Erythroblast (primary cell): Measurements from ENCODE around the gene TUBGCP5.
A peak's percentile ranks its signal among the peaks of the same experiment; 100 is the strongest.

Experiments used
- DNase-seq, 2 experiments: peaks; one replicate each; lab custom pipeline; 2025; lab: John Stamatoyannopoulos, UW
- GATA1 ChIP-seq: IDR thresholded peaks from 2 replicates; pipeline ENCODE4 v1.6.1; 2011; ENCODE audit warnings: low read depth, mild to moderate bottlenecking, control low read depth, low read length, moderate library complexity
- POLR2A ChIP-seq: IDR thresholded peaks from 2 replicates; pipeline ENCODE4 v1.6.1; 2011; ENCODE audit warnings: mild to moderate bottlenecking, low read length

The TUBGCP5 gene

DNA sequence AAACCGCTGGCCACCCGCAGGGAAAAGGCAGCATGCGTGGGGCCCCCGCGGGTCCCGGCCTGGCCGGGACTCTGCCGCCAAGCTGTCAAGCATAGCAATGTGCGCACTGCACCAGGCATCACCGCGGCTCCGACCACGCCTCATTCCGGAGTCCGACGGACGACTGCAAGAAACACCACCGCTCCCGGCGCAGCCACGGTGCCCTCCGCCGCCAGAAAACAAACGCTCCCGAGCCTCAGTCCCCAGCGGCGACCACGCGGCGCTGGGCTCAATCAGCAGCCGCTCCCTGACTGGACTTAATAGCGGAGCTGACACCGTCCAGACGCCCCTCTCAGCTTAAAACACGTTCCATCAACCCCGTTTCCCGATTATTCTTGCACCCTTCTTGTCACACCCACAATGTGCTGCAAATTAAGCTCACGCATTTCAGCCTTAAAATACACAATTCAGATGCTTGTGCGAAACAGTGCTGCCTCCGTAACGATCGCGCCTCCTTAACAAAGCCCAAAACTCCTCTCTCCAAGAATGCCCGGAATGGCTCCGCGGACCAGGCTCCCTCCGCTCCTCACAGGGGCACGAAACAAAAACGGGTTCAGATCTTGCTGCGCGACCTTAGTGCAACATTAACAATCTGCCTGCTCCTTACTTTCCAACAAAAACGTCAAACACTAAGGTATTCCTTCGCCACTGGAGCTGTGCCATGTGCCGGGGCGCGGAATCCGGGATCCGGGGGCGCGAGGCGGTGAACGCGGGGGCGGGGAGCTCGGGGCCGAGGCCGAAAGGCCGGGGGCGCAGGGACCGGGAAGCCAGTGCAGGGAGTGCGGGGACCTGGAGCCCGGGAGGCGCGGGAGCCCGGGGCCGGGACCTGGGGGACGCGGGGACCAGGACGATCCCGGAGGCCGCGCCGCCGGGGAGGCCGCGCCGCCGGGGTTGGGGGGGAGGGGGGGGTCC, 59.9 kb downstream of the TUBGCP5 start:
- peak; percentile 48 to 56 for DNase-seq
- TF ChIP-seq GATA1 (no peak), POLR2A (no peak)

DNA sequence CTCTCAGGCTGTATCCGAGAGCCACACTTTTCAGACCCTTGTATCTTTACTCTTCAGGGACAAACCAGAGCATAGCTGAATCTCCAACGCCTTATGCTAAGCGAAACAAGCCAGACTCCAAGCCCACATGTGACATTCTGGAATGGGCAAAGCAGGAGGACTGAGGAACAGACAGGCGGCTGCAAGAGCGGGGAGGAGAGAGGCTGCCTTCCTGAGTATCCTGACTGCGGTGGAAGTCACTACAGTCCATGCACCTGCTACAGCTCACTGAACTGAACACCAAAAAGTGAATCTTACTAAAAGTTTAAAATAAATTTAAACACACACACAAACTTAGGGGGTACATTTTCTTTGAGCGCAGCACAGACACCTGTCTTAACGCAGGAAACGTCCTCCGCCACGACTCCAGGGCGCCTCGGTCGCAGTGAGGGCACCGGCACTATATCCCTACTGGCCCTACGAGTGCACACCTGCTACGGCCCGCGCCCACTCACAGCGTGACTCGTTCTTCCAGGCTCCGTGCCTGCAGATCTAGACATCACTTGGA, 60.6 kb downstream of the TUBGCP5 start:
- no peak for DNase-seq
- TF ChIP-seq POLR2A (no peak), GATA1 (no peak)

DNA sequence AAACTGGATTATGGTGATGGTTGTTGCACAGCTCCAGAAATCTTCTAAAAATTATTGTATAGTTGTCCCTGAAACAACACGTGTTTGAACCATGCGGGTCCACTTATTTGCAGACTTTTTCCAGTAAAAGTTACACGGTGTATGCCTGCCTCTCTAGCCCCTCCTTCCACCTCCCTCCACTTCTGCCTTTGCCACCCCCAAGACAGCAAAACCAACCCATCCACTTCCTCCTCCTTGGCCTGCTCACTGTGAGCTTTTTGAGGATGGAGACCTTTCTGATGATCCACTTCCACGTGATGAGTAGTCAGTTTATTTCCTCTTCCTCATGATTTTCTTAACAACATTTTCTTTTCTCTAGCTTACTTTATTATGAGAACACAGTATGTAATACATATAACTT, 64.6 kb downstream of the TUBGCP5 start:
- DNase-seq = no peak

DNA sequence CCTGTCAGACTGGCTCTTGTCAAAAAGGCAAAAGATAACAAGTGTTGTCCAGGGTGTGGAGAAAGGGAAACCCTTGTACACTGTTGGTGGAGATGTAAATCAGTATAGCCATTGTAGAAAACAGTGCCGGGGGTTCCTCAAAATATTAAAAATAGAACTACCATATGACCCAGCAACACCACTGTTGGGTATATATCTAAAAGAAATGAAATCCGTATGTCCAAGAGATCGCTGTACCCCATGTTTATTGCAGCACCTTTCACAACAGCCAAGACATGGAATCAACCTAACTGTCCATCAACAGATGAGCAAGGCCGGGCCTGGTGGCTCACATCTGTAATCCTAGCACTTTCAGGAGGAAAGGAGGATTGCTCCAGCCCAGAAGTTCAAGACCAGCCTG, 65.4 kb downstream of the TUBGCP5 start:
- no peak for TF ChIP-seq GATA1
- no peak for TF ChIP-seq POLR2A
- DNase-seq = no peak

More for the DNA sequence above, 64.6 kb downstream of the TUBGCP5 start:
- no peak for TF ChIP-seq POLR2A
- no peak for TF ChIP-seq GATA1

DNA sequence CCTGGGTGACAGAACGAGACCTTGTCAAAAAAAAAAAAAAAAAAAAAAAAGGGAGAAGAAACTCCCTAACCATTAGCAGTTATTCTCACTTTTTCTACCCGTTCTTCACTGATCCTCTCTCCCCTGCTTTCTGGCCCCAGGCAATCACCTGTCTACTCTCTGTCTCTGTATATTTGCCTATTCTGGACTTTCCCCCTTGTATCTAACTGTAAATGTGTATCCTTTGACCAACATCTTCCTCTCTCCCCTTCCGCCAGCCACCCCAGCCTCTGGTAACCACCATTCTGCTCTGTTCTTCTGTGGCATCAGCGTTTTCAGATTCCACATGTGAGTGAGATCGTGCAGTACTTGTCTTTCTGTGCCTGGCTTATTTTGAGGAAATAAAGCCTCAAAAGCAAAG, 66.1 kb downstream of the TUBGCP5 start:
- TF ChIP-seq POLR2A = no peak
- TF ChIP-seq GATA1 = no peak
- DNase-seq = no peak

DNA sequence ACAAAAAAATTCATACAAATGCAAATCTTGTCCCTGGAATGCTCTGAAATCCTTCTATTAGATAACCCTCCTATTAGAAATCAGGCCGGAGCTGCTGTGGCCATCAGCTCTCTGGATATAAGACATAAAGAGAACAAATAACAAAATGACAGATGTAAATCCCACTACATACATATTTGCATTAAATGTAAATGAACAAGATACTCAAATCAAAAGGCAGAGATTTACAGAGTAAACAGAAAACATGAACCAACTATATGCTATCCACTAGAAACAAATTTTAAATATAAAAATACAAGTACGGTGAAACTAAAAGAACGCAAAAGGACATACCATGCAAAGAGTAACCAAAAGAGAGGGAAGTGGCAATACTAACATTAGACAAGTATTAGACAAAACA, 69.9 kb downstream of the TUBGCP5 start:
- TF ChIP-seq GATA1 (no peak), POLR2A (no peak)

DNA sequence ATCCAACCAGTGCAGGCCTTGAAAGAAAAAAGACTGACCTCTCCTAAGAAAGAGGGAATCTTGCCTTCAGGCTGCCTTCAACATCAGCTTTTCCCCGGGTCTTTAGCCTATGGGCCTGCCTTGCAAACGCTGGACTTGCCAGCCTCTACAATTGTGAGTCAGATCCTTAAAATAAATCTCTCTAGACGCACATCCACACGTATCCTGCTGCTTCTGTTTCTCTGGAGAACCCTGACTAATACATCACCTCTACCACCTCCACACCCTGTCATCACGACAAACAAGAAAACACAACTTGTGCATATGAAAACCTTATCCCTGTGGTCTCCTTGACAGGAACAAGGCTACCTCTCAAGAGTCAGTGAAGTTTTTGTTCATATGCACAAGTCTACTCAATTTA, 71.0 kb downstream of the TUBGCP5 start:
- TF ChIP-seq POLR2A = no peak
- no peak for TF ChIP-seq GATA1
- DNase-seq = no peak

More for the DNA sequence above, 69.9 kb downstream of the TUBGCP5 start:
- DNase-seq = no peak

DNA sequence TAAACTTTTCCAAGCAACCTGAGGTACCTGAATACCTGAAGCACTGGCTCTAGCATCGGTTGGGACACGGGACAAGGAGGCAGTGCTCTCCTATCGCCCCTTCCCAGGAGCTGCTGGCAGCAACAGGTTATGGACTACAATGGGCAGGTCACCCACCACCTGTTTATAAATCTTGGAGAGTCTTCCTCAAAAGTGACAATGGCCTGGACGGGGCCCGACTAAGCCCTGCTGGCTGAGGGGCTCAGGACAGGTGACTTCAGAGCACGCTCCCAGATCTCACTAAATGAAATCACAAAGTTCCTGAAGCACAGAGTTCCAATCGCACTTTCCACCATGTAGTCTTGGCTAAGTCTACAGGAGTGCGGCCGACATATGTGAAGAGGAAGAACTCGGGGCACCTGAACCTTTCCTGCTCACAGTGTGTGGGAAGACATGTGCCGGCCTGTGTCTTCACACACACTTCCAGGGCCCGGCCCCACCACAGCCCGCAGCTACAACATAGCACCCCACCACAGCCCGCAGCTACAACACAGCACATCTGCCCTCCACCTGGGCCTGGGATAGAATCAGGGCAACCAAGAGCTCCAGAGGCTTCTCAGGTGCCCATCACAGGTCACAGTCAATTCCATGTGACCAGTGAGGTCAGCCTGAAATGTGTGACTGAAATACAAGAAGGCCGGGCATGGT, 72.1 kb downstream of the TUBGCP5 start:
- no peak for DNase-seq
- no peak for TF ChIP-seq GATA1
- TF ChIP-seq POLR2A = no peak

DNA sequence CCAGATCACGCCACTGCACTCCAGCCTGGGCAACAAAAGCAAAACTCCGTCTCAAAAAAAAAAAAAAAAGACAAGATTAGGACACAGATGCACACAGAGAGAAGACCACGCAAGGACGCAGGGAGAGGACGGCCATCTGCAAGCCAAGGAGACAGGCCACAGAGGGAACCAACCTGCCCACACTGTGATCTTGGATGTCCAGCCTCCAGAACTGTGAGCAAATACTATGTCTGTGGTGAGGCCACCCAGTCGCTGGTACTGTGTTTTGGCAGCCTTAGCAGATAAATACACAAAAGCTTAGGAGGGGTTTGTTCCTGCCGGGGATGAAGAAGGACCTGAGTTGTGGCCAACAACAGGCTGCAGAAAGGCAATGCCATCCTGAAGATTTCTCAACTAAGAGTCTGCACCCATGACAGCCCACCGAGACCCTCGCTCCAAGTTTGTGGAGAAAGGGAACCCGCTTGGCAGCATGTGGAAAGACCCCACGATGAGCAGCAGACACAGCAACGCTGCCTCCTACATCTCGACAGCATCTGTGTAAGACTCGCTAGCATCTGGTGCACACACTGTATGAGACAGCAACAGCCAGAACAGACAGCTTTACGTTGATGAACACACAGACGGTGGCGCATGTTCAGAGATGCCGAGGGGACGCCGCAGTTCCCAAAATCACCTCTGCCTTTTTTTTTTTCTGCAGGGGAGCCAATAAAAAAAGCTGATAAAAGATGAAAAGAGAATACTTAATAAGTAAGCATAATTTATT, 72.9 kb downstream of the TUBGCP5 start:
- DNase-seq = no peak

DNA sequence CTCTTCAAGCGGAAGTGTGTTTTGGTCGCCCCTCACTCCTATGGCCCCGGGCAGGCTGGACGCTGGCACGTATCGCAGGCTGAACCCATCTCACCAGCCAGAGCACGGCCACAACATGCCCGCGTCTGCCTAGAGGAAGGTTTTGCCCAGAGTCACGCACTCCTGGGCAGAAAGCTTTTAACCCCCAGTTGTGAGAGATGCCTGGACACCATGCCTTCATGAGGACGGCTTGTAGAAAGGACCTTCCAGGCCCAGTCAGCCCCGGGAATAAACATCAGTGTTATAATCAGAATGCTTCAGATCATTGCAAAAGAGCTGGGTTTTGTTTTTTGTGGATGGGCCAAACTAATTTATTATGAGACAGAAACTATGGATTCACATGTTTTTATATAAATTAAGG, 75.7 kb downstream of the TUBGCP5 start:
- TF ChIP-seq POLR2A = no peak
- no peak for TF ChIP-seq GATA1
- no peak for DNase-seq

More for the DNA sequence above, 72.9 kb downstream of the TUBGCP5 start:
- no peak for TF ChIP-seq GATA1
- no peak for TF ChIP-seq POLR2A

DNA sequence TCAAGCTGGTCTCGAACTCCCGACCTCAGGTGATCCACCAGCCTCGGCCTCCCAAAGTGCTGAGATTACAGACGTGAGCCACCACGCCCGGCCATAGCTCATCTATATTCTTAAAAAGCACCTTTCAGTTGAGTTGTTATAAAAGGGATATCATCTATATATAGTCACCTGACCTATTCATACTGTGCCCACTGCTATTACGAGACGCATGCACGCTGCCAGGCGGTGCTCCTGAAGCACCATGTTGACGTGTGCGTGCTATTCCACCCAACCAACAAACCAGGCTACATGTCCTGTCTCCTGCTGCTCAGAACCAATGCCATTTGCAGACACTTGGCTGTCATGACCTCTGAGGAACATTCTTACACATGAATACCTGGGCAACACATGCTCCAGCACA, 76.8 kb downstream of the TUBGCP5 start:
- TF ChIP-seq POLR2A (no peak), GATA1 (no peak)
- no peak for DNase-seq

DNA sequence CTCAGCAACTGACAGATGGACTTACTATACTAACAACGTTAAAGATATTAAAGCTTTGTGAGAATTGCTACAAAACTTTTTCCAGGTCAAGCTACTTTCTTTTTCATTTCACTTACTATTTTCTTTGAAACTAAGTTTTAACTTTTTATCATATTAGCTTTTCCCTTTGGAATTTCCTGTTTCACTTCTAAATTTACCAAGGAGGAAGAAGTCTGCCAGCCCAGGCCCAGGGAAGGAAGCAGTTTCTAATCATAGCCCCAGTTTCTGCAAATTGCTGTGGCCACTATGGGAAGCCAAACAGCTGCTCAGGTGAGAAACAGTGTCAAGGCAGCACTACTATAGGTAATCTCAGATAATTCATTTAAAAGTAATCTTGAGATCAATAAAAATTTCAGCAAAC, 77.6 kb downstream of the TUBGCP5 start:
- no peak for TF ChIP-seq GATA1
- TF ChIP-seq POLR2A = no peak
- no peak for DNase-seq

DNA sequence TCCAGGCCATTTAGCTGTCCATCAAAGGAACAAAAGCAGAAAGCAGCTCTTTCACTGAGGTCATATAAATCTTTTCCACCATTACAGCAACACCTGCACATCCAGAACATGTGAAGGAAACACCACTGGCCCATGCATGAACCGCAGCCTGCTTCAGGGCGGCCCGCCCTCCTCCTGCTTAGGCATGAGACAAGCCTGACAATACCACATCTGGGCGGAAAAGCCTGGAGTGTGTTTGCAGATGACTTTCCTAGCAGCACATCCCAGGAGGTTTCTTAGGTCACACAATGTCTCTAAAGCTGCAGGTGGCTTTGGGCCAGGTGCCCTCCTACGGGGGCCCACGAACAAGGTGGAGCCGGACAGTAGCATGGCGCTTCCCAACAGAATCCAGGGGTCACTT, 78.8 kb downstream of the TUBGCP5 start:
- no peak for TF ChIP-seq GATA1
- TF ChIP-seq POLR2A = no peak
- DNase-seq = no peak
